Activated T-helper 17 cell treated with anti-CD3 and anti-CD28 coated beads, Interleukin-2, amount 50 U/mL, for 72 hours (primary cell): ENCODE measurements around the gene SV2C. TPM values are rescaled to one million over a fixed set of nuclear protein-coding genes. Genes with fewer than 3 reads are reported as not detected.

Experiments
- ATAC-seq: fragments of 150-1000 bp; cut with Tn5 transposase; replicated peaks from 2 replicates; pipeline ENCODE4 v1.10.0; 2021; ENCODE audit warnings: mild to moderate bottlenecking, moderate library complexity
- H3K27ac Mint-ChIP-seq: one replicate; pipeline ENCODE4 v1.8.0; 2022; ENCODE audit warnings: mixed read lengths
- H3K27me3 Mint-ChIP-seq: one replicate; pipeline ENCODE4 v1.8.0; 2022; ENCODE audit warnings: mixed read lengths
- H3K36me3 Mint-ChIP-seq: one replicate; pipeline ENCODE4 v1.8.0; 2022; ENCODE audit warnings: low read depth, mild to moderate bottlenecking, mixed read lengths
- H3K4me1 Mint-ChIP-seq: one replicate; pipeline ENCODE4 v1.8.0; 2022; ENCODE audit warnings: mixed read lengths
- H3K4me3 Mint-ChIP-seq: one replicate; pipeline ENCODE4 v1.8.0; 2022; ENCODE audit warnings: mild to moderate bottlenecking, mixed read lengths
- H3K9me3 Mint-ChIP-seq: one replicate; pipeline ENCODE4 v1.8.0; 2022; ENCODE audit warnings: mixed read lengths
- total RNA-seq, 2 donors: library from RNA; stranded (reverse); gene quantifications; one replicate each; pipeline ENCODE4 v1.2.3, GENCODE V29; 2022

SV2C gene
- total RNA-seq, 2 donors from 2014 or later, result 0.13 to 0.45 TPM

GRCh38 chr5:76165711-76166374 is 82.7 kb downstream of the SV2C start:
- Mint-ChIP-seq H3K36me3 (no peaks in the 10 kb centered on the region), H3K27ac (no peak overlapping the region), H3K9me3 (peaks cover 7% of the 10 kb centered on the region), H3K4me3 (no peak overlapping the region), H3K27me3 (peaks cover 12% of the 10 kb centered on the region), H3K4me1 (no peaks in the 10 kb centered on the region)
- no peak for ATAC-seq

GRCh38 chr5:76166886-76167576 is 83.8 kb downstream of the SV2C start:
- H3K36me3 Mint-ChIP-seq, result no peaks in the 10 kb centered on the region
- peaks cover 12% of the 10 kb centered on the region for H3K27me3 Mint-ChIP-seq
- H3K27ac Mint-ChIP-seq, result peak overlapping the region; percentile 8
- no peaks in the 10 kb centered on the region for H3K4me1 Mint-ChIP-seq
- peaks cover 7% of the 10 kb centered on the region for H3K9me3 Mint-ChIP-seq
- no peak overlapping the region for H3K4me3 Mint-ChIP-seq
- peak; percentile 91 for ATAC-seq

- no peak for ATAC-seq
- peaks cover 12% of the 10 kb centered on the region for H3K27me3 Mint-ChIP-seq
- H3K36me3 Mint-ChIP-seq, result no peaks in the 10 kb centered on the region
- no peak overlapping the region for H3K4me3 Mint-ChIP-seq
- no peak overlapping the region for H3K27ac Mint-ChIP-seq
- H3K9me3 Mint-ChIP-seq, result peaks cover 7% of the 10 kb centered on the region
- no peaks in the 10 kb centered on the region for H3K4me1 Mint-ChIP-seq
Measured at GRCh38 chr5:76169146-76169905, 86.1 kb downstream of the SV2C start.

GRCh38 chr5:76174101-76174500 is 90.9 kb downstream of the SV2C start:
- Mint-ChIP-seq H3K27ac (no peak overlapping the region), H3K36me3 (no peaks in the 10 kb centered on the region), H3K9me3 (no peaks in the 10 kb centered on the region), H3K27me3 (peaks cover 2% of the 10 kb centered on the region), H3K4me3 (no peak overlapping the region), H3K4me1 (peaks cover 22% of the 10 kb centered on the region)
- no peak for ATAC-seq

GRCh38 chr5:76175051-76175666 is 92.0 kb downstream of the SV2C start:
- H3K27ac Mint-ChIP-seq, result peak overlapping the region; percentile 79
- peaks cover 24% of the 10 kb centered on the region for H3K4me1 Mint-ChIP-seq
- ATAC-seq, result peak; percentile 31
- H3K27me3 Mint-ChIP-seq, result no peaks in the 10 kb centered on the region
- H3K9me3 Mint-ChIP-seq, result no peaks in the 10 kb centered on the region
- H3K36me3 Mint-ChIP-seq, result no peaks in the 10 kb centered on the region
- peak overlapping the region; percentile 55 for H3K4me3 Mint-ChIP-seq

- Mint-ChIP-seq H3K9me3 (no peaks in the 10 kb centered on the region), H3K27me3 (no peaks in the 10 kb centered on the region), H3K36me3 (no peaks in the 10 kb centered on the region), H3K27ac (peak overlapping the region; percentile 56), H3K4me1 (peaks cover 24% of the 10 kb centered on the region), H3K4me3 (peak overlapping the region; percentile 55)
- ATAC-seq, result peak; percentile 79
Measured at GRCh38 chr5:76175821-76176403, 92.7 kb downstream of the SV2C start.

- Mint-ChIP-seq H3K4me3 (no peak overlapping the region), H3K4me1 (peaks cover 24% of the 10 kb centered on the region), H3K9me3 (no peaks in the 10 kb centered on the region), H3K27me3 (no peaks in the 10 kb centered on the region), H3K36me3 (no peaks in the 10 kb centered on the region), H3K27ac (no peak overlapping the region)
- peak; percentile 28 for ATAC-seq
Measured at GRCh38 chr5:76177978-76178377, 94.8 kb downstream of the SV2C start.

- ATAC-seq, result peak; percentile 7
- Mint-ChIP-seq H3K9me3 (no peaks in the 10 kb centered on the region), H3K4me3 (no peak overlapping the region), H3K27ac (no peak overlapping the region), H3K36me3 (no peaks in the 10 kb centered on the region), H3K27me3 (no peaks in the 10 kb centered on the region), H3K4me1 (peaks cover 24% of the 10 kb centered on the region)
Measured at GRCh38 chr5:76178913-76179312, 95.7 kb downstream of the SV2C start.

- Mint-ChIP-seq H3K27ac (no peak overlapping the region), H3K36me3 (no peaks in the 10 kb centered on the region), H3K4me3 (no peak overlapping the region), H3K27me3 (no peaks in the 10 kb centered on the region), H3K4me1 (peaks cover 10% of the 10 kb centered on the region), H3K9me3 (no peaks in the 10 kb centered on the region)
- peak; percentile 85 for ATAC-seq
Measured at GRCh38 chr5:76180814-76181805, 97.9 kb downstream of the SV2C start.

GRCh38 chr5:76187386-76187785 is 104.2 kb downstream of the SV2C start:
- Mint-ChIP-seq H3K9me3 (no peaks in the 10 kb centered on the region), H3K27ac (no peak overlapping the region), H3K36me3 (no peaks in the 10 kb centered on the region), H3K4me1 (no peaks in the 10 kb centered on the region), H3K4me3 (no peak overlapping the region), H3K27me3 (no peaks in the 10 kb centered on the region)
- ATAC-seq, result no peak

- Mint-ChIP-seq H3K36me3 (no peaks in the 10 kb centered on the region), H3K27ac (no peak overlapping the region), H3K4me1 (no peaks in the 10 kb centered on the region), H3K9me3 (no peaks in the 10 kb centered on the region), H3K27me3 (peaks cover 5% of the 10 kb centered on the region), H3K4me3 (no peak overlapping the region)
- ATAC-seq, result no peak
Measured at GRCh38 chr5:76190356-76190755, 107.2 kb downstream of the SV2C start.

- Mint-ChIP-seq H3K27me3 (peaks cover 9% of the 10 kb centered on the region), H3K36me3 (no peaks in the 10 kb centered on the region), H3K4me1 (no peaks in the 10 kb centered on the region), H3K9me3 (no peaks in the 10 kb centered on the region), H3K27ac (no peak overlapping the region), H3K4me3 (no peak overlapping the region)
- no peak for ATAC-seq
Measured at GRCh38 chr5:76192837-76193236, 109.7 kb downstream of the SV2C start.

GRCh38 chr5:76193635-76194034 is 110.5 kb downstream of the SV2C start:
- Mint-ChIP-seq H3K36me3 (no peaks in the 10 kb centered on the region), H3K4me3 (no peak overlapping the region), H3K27ac (no peak overlapping the region), H3K9me3 (no peaks in the 10 kb centered on the region), H3K27me3 (peaks cover 13% of the 10 kb centered on the region), H3K4me1 (no peaks in the 10 kb centered on the region)
- ATAC-seq, result no peak
